Measurements from ENCODE around the gene CANT1.

GRCh38 chr17:78999056-78999768 lies 10.4 kb downstream of the CANT1 start:
- TF ChIP-seq ARID3A (IDR thresholded peaks at IDR 0.05; ENCODE audit: borderline replicate concordance, low read depth, low read length), result no peak
- no peak for TF ChIP-seq JUND (IDR thresholded peaks at IDR 0.05; ENCODE audit: borderline replicate concordance, low read depth, low read length)
- TF ChIP-seq JUND (tag; IDR thresholded peaks at IDR 0.05; ENCODE audit: borderline replicate concordance, low read depth, low read length), result no peak
- no peak for TF ChIP-seq KAT2B (IDR thresholded peaks at IDR 0.05; ENCODE audit: low read depth, low read length)
- no peak for TF ChIP-seq ZNF124 (CRISPR knock-in tag; IDR thresholded peaks at IDR 0.05)
- no peak for TF ChIP-seq POLR2AphosphoS2 (IDR thresholded peaks at IDR 0.05; ENCODE audit: low read length)
- no peak for TF ChIP-seq POLR2A (conservative IDR thresholded peaks at IDR 0.05)
- TF ChIP-seq GABPA (tag; conservative IDR thresholded peaks at IDR 0.05; ENCODE audit: low read depth), result no peak
